RPMI8226 (cell line): ENCODE results near the gene IRAK1.

ENCODE experiments used
- DNase-seq: peaks from one replicate; pipeline ENCODE4 v3.0.0-alpha.2; 2015

IRAK1 gene

GRCh38 chrX:154019633-154020528 is at the start of gene IRAK1:
Gene IRAK1, minus strand, starts transcription at chrX:154019902. Its CDS starts 90 bp downstream, at chrX:154019812.
- DNase-seq = peak; percentile 78

GRCh38 chrX:154068560-154068959 is 48.9 kb upstream of the IRAK1 start:
- DNase-seq = no peak

- DNase-seq = no peak
These were observed 45.1 kb upstream of the IRAK1 start for GRCh38 chrX:154064637-154065435.

GRCh38 chrX:154063234-154063633 is 43.5 kb upstream of the IRAK1 start:
- no peak for DNase-seq

GRCh38 chrX:154061801-154062200 is 42.1 kb upstream of the IRAK1 start:
- DNase-seq = no peak

- no peak for DNase-seq
These were observed 40.1 kb upstream of the IRAK1 start for GRCh38 chrX:154059729-154060245.

GRCh38 chrX:154059231-154059630 is 39.5 kb upstream of the IRAK1 start:
- no peak for DNase-seq

GRCh38 chrX:154058214-154058997 is 38.7 kb upstream of the IRAK1 start:
- DNase-seq = no peak

GRCh38 chrX:154057791-154058190 is 38.1 kb upstream of the IRAK1 start:
- no peak for DNase-seq

- no peak for DNase-seq
These were observed 37.1 kb upstream of the IRAK1 start for GRCh38 chrX:154056770-154057241.

GRCh38 chrX:154051201-154051810 is 31.6 kb upstream of the IRAK1 start:
- DNase-seq = peak; percentile 77

- DNase-seq = no peak
These were observed 30.4 kb upstream of the IRAK1 start for GRCh38 chrX:154050113-154050495.

GRCh38 chrX:154049209-154050112 is 29.8 kb upstream of the IRAK1 start:
- no peak for DNase-seq

GRCh38 chrX:154048398-154048797 is 28.7 kb upstream of the IRAK1 start:
- DNase-seq = no peak

- DNase-seq = no peak
These were observed 27.4 kb upstream of the IRAK1 start for GRCh38 chrX:154046940-154047610.

- no peak for DNase-seq
These were observed 26.5 kb upstream of the IRAK1 start for GRCh38 chrX:154046031-154046781.

- DNase-seq = no peak
These were observed 24.4 kb upstream of the IRAK1 start for GRCh38 chrX:154044091-154044490.

GRCh38 chrX:154043003-154043763 is 23.5 kb upstream of the IRAK1 start:
- DNase-seq = no peak

- no peak for DNase-seq
These were observed 21.2 kb upstream of the IRAK1 start for GRCh38 chrX:154040863-154041262.
